Liver (tissue), 9 donors: ENCODE measurements around the gene SOX11. TPM values are rescaled to one million over a fixed set of nuclear protein-coding genes. Genes with fewer than 3 reads are reported as not detected.

Experiments
- DNase-seq: peaks from one replicate; pipeline ENCODE4 v3.0.0-alpha.2; 2017; ENCODE audit warnings: low spot score
- H3K27ac ChIP-seq, 2 donors: one replicate each; pipeline ENCODE4 v1.7.0; 2013; ENCODE audit warnings: inconsistent platforms in 2 of 2, low read length in 2 of 2, control low read depth in 1 of 2, low read depth in 1 of 2, mild to moderate bottlenecking in 1 of 2
- H3K27me3 ChIP-seq, 4 donors: one replicate each; pipeline versions ENCODE4 v1.6.1 to v1.7.0; 2013; ENCODE audit warnings: low read length in 3 of 4, inconsistent platforms in 1 of 4, mild to moderate bottlenecking in 1 of 4, moderate library complexity in 1 of 4; ENCODE audit not compliant: control insufficient read depth in 4 of 4, insufficient read depth in 4 of 4
- H3K36me3 ChIP-seq, 4 donors: one replicate each; pipeline versions ENCODE4 v1.6.1 to v1.7.0; 2013; ENCODE audit warnings: low read length in 3 of 4, mild to moderate bottlenecking in 3 of 4, low read depth in 1 of 4, moderate library complexity in 1 of 4; ENCODE audit not compliant: control insufficient read depth in 4 of 4, insufficient read depth in 3 of 4
- H3K4me1 ChIP-seq, 4 donors: one replicate each; pipeline versions ENCODE4 v1.6.1 to v1.7.0; 2013; ENCODE audit warnings: low read length in 3 of 4, mild to moderate bottlenecking in 3 of 4, moderate library complexity in 1 of 4; ENCODE audit not compliant: control insufficient read depth in 4 of 4, insufficient read depth in 4 of 4
- H3K4me3 ChIP-seq, 3 donors: one replicate each; pipeline versions ENCODE4 v1.6.1 to v1.7.0; 2013; ENCODE audit warnings: low read length in 3 of 3, control low read depth in 1 of 3, low read depth in 1 of 3, mild to moderate bottlenecking in 1 of 3
- H3K9ac ChIP-seq, 2 donors: one replicate each; pipeline ENCODE4 v1.7.0; 2013; ENCODE audit warnings: low read length in 2 of 2, mild to moderate bottlenecking in 2 of 2, moderate library complexity in 2 of 2, control low read depth in 1 of 2, low read depth in 1 of 2
- H3K9me3 ChIP-seq, 4 donors: one replicate each; pipeline versions ENCODE4 v1.6.1 to v1.7.0; 2013; ENCODE audit warnings: low read length in 3 of 4; ENCODE audit not compliant: control insufficient read depth in 4 of 4
- EGR1 ChIP-seq, 2 donors: IDR thresholded peaks; 2 replicates each; pipeline ENCODE4 v1.6.1; 2016 to 2018; ENCODE audit warnings: antibody characterized with exemption in 2 of 2, low read depth in 2 of 2
- FOXA1 ChIP-seq: IDR thresholded peaks from 2 replicates; pipeline ENCODE4 v1.6.1; 2016; ENCODE audit warnings: antibody characterized with exemption
- FOXA2 ChIP-seq: IDR thresholded peaks from 2 replicates; pipeline ENCODE4 v1.6.1; 2016; ENCODE audit warnings: antibody characterized with exemption
- GABPA ChIP-seq, 2 donors: IDR thresholded peaks in 1 of 2; conservative IDR thresholded peaks in 1 of 2; 2 replicates each; pipeline ENCODE4 v1.6.1; 2016; ENCODE audit warnings: antibody characterized with exemption in 2 of 2, mild to moderate bottlenecking in 1 of 2, moderate library complexity in 1 of 2
- HNF4G ChIP-seq: IDR thresholded peaks from 2 replicates; pipeline ENCODE4 v1.6.1; 2016; ENCODE audit warnings: antibody characterized with exemption
- JUND ChIP-seq, 2 donors: IDR thresholded peaks; 2 replicates each; pipeline ENCODE4 v1.6.1; 2016; ENCODE audit warnings: antibody characterized with exemption in 2 of 2
- NR2F2 ChIP-seq: IDR thresholded peaks from 2 replicates; pipeline ENCODE4 v1.6.1; 2016; ENCODE audit warnings: antibody characterized with exemption
- RXRA ChIP-seq, 2 donors: IDR thresholded peaks; 2 replicates each; pipeline ENCODE4 v1.6.1; 2017 to 2018; ENCODE audit warnings: antibody characterized with exemption in 2 of 2, mild to moderate bottlenecking in 1 of 2
- SP1 ChIP-seq: IDR thresholded peaks from 2 replicates; pipeline ENCODE4 v1.6.1; 2018; ENCODE audit warnings: antibody characterized with exemption, mild to moderate bottlenecking
- TAF1 ChIP-seq: conservative IDR thresholded peaks from 2 replicates; pipeline ENCODE4 v1.6.1; 2016; ENCODE audit warnings: antibody characterized with exemption, mild to moderate bottlenecking
- YY1 ChIP-seq: IDR thresholded peaks from 2 replicates; pipeline ENCODE4 v1.6.1; 2016; ENCODE audit warnings: antibody characterized with exemption, mild to moderate bottlenecking
- WGBS: extraction: QIAGEN DNeasy Blood & Tissue Kit; methylation state at CpG from one replicate; pipeline ENCODE4 v1.1.7; 2013; 5-methylcytosine and 5-hydroxymethylcytosine counted together
- polyA plus RNA-seq, 2 donors: library from polyadenylated mRNA; stranded (reverse) in 1 of 2; unstranded in 1 of 2; fragments of 200-250 nt in 1 of 2; fragments of >200 nt in 1 of 2; fragmentation: Nextera tagmentation in 1 of 2; extraction: Ambion mirVana in 1 of 2; gene quantifications; one replicate each; pipeline versions ENCODE4 v1.2.1 to v1.2.3, GENCODE V29; 2013 to 2015
- total RNA-seq, 2 donors: library from RNA; depleted of rRNA; stranded (reverse); fragments of >200 nt; gene quantifications; one replicate each; pipeline ENCODE4 v1.2.3, GENCODE V29; 2014
- TF ChIP-seq, protein P1 (sequence below): fragments of 150-350 bp; IDR thresholded peaks from 2 replicates; pipeline ENCODE4 v1.5.1; 2017; ENCODE audit warnings: improper control_type of control experiment, low read depth, low read length; ENCODE audit not compliant: missing input control
- TF ChIP-seq, protein P2 (sequence below): IDR thresholded peaks from 2 replicates; pipeline ENCODE4 v1.6.1; 2016; ENCODE audit warnings: antibody characterized with exemption
- TF ChIP-seq, protein P3 (sequence below): IDR thresholded peaks from 2 replicates; pipeline ENCODE4 v1.6.1; 2016; ENCODE audit warnings: antibody characterized with exemption
- donor health status: healthy.
- donor health status: healthy.
- donor health status: healthy.
- donor health status: healthy.
- donor health status: healthy.

The SOX11 gene
- total and polyA plus RNA-seq, 4 donors = 0.09 TPM; not detected in 3

DNA sequence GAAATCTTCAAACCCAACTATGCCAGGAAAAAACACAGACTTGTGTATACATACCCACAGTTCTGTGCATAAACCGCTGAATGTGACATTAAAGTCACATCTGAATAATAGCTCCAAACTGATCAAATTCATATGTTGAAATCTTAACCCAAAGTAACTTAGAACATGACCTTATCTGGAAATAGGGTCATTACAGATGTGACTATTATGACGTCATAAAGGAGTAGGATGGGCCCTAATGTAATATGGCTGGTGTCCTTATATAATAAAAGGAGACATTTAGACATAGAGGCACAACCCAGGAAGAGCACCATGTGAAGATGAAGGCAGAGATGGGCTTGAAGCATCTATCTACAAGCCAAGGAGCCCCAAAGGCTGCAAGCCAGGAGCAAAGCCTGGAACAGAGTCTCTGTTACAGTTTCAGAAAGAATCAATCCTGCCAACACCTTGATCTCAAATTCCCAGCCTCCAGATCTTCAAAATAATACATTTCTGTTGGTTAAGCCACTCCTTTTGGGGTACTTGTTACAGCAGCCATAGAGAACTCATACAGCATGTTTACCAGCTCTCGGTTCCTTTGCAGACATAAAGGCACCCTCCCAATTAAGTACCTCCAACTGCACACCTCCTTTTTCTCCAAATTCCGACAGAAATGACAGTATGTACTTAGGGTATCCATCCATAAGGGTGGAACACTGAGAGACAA, 27.6 kb downstream of the SOX11 start:
- no peaks in the 10 kb centered on the region for H3K27me3 ChIP-seq
- H3K9me3 ChIP-seq = peaks cover 0 to 8% (median 5%) of the 10 kb centered on the region in 4 donors
- TF ChIP-seq, protein P1, sequence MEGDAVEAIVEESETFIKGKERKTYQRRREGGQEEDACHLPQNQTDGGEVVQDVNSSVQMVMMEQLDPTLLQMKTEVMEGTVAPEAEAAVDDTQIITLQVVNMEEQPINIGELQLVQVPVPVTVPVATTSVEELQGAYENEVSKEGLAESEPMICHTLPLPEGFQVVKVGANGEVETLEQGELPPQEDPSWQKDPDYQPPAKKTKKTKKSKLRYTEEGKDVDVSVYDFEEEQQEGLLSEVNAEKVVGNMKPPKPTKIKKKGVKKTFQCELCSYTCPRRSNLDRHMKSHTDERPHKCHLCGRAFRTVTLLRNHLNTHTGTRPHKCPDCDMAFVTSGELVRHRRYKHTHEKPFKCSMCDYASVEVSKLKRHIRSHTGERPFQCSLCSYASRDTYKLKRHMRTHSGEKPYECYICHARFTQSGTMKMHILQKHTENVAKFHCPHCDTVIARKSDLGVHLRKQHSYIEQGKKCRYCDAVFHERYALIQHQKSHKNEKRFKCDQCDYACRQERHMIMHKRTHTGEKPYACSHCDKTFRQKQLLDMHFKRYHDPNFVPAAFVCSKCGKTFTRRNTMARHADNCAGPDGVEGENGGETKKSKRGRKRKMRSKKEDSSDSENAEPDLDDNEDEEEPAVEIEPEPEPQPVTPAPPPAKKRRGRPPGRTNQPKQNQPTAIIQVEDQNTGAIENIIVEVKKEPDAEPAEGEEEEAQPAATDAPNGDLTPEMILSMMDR = no peak
- TF ChIP-seq FOXA1 = no peak
- TF ChIP-seq, protein P2, sequence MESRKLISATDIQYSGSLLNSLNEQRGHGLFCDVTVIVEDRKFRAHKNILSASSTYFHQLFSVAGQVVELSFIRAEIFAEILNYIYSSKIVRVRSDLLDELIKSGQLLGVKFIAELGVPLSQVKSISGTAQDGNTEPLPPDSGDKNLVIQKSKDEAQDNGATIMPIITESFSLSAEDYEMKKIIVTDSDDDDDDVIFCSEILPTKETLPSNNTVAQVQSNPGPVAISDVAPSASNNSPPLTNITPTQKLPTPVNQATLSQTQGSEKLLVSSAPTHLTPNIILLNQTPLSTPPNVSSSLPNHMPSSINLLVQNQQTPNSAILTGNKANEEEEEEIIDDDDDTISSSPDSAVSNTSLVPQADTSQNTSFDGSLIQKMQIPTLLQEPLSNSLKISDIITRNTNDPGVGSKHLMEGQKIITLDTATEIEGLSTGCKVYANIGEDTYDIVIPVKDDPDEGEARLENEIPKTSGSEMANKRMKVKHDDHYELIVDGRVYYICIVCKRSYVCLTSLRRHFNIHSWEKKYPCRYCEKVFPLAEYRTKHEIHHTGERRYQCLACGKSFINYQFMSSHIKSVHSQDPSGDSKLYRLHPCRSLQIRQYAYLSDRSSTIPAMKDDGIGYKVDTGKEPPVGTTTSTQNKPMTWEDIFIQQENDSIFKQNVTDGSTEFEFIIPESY = no peak
- no peak for TF ChIP-seq EGR1 (IDR thresholded peaks at IDR 0.05; ENCODE audit: low read depth in 2 of 2)
- TF ChIP-seq, protein P3, sequence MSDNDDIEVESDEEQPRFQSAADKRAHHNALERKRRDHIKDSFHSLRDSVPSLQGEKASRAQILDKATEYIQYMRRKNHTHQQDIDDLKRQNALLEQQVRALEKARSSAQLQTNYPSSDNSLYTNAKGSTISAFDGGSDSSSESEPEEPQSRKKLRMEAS = no peak
- no peak for TF ChIP-seq NR2F2
- no peak for TF ChIP-seq RXRA (IDR thresholded peaks at IDR 0.05)
- no peak for TF ChIP-seq SP1
- TF ChIP-seq JUND (IDR thresholded peaks at IDR 0.05) = no peak
- TF ChIP-seq YY1 = no peak
- TF ChIP-seq TAF1 = no peak
- TF ChIP-seq FOXA2 = no peak
- H3K4me3 ChIP-seq = no peak overlapping the region
- no peak for DNase-seq
- no peak overlapping the region for H3K9ac ChIP-seq
- no peak overlapping the region for H3K27ac ChIP-seq
- H3K4me1 ChIP-seq = no peaks in the 10 kb centered on the region
- WGBS = 68% methylated on average over 4 of the region's 4 CpGs
- no peaks in the 10 kb centered on the region for H3K36me3 ChIP-seq

DNA sequence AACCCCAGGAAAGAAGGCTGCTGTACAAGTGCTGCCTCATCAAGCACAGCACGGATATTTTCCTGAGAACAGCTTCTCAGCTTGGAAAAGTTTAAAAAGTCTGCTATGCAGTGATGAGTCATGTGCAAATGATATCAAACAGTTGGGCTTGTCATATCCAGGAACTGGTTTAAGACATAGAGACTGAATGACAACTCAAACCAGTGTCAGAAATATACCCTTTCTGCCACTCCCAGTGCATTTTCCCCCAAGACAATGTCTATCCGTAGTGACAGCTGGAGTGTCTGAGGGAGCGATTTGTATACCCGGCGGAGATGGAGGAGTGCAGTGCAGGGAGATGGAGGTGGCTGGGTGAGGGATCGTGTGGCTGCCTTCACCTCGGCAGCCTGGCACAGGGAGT, 28.2 kb downstream of the SOX11 start:
- H3K9me3 ChIP-seq = peaks cover 0 to 8% (median 5%) of the 10 kb centered on the region in 4 donors
- no peak overlapping the region for H3K4me3 ChIP-seq
- no peak overlapping the region for H3K27ac ChIP-seq
- TF ChIP-seq HNF4G = no peak
- no peak for TF ChIP-seq YY1
- TF ChIP-seq, protein P3 = no peak
- no peak for TF ChIP-seq RXRA (IDR thresholded peaks at IDR 0.05)
- TF ChIP-seq, protein P1 = no peak
- no peak for TF ChIP-seq GABPA (IDR thresholded peaks at IDR 0.05 in 1 of 2, conservative IDR thresholded peaks at IDR 0.05 in 1 of 2)
- TF ChIP-seq TAF1 = no peak
- no peak for TF ChIP-seq EGR1 (IDR thresholded peaks at IDR 0.05; ENCODE audit: low read depth in 2 of 2)
- no peaks in the 10 kb centered on the region for H3K27me3 ChIP-seq
- no peaks in the 10 kb centered on the region for H3K36me3 ChIP-seq
- no peak for DNase-seq
- no peak overlapping the region for H3K9ac ChIP-seq
- 61% methylated on average over 7 of the region's 7 CpGs for WGBS
- H3K4me1 ChIP-seq = no peaks in the 10 kb centered on the region
